K562 (cell line): Measurements from ENCODE around the gene GCSH. TPM values are rescaled to one million over a fixed set of nuclear protein-coding genes. Genes with fewer than 3 reads are reported as not detected.
A peak's percentile ranks its signal among the peaks of the same experiment; 100 is the strongest.

Experiments
- ARID1B ChIP-seq: fragments of 450-650 bp; IDR thresholded peaks from 2 replicates; pipeline ENCODE4 v1.6.1; 2016; ENCODE audit warnings: antibody characterized with exemption, mild to moderate bottlenecking, inconsistent platforms
- CREBBP ChIP-seq: IDR thresholded peaks from one replicate; pipeline ENCODE4 v1.6.1; 2012; ENCODE audit warnings: low read depth, mild to moderate bottlenecking, control low read depth, inconsistent platforms, low read length
- CREM ChIP-seq: IDR thresholded peaks from 2 replicates; pipeline ENCODE4 v1.6.1; 2014; ENCODE audit warnings: antibody characterized with exemption, low read depth
- FOXA1 ChIP-seq: fragments of 450-650 bp; IDR thresholded peaks from 2 replicates; pipeline ENCODE4 v1.6.1; 2016; ENCODE audit warnings: mild to moderate bottlenecking, borderline replicate concordance
- GTF2F1 ChIP-seq: IDR thresholded peaks from 2 replicates; pipeline ENCODE4 v1.6.1; 2011; ENCODE audit warnings: low read depth, low read length, improper control_type of control experiment
- HDAC3 ChIP-seq: fragments of 450-650 bp; IDR thresholded peaks from 2 replicates; pipeline ENCODE4 v1.6.1; 2018; ENCODE audit warnings: borderline replicate concordance, mild to moderate bottlenecking, moderate library complexity; ENCODE audit not compliant: partially characterized antibody
- HNRNPH1 ChIP-seq: fragments of 200-400 bp; formaldehyde crosslinking; optimal IDR thresholded peaks from 2 replicates; pipeline ENCODE3; 2017; ENCODE audit warnings: low read depth, mild to moderate bottlenecking, low read length, moderate library complexity
- IRF2 ChIP-seq: sonication (generic); formaldehyde crosslinking; IDR thresholded peaks from 2 replicates; pipeline ENCODE4 v1.8.1; 2022; ENCODE audit warnings: mild to moderate bottlenecking, missing genetic modification reagents
- MAFK ChIP-seq: IDR thresholded peaks from 2 replicates; pipeline ENCODE4 v1.6.1; 2011; ENCODE audit warnings: low read length, improper control_type of control experiment
- MEIS2 ChIP-seq: fragments of 450-650 bp; IDR thresholded peaks from 2 replicates; pipeline ENCODE4 v1.6.1; 2014; ENCODE audit warnings: mild to moderate bottlenecking; ENCODE audit not compliant: partially characterized antibody
- NCOA6 ChIP-seq: fragments of 450-650 bp; IDR thresholded peaks from 2 replicates; pipeline ENCODE4 v1.6.1; 2017; ENCODE audit warnings: mild to moderate bottlenecking
- NFE2L1 ChIP-seq: fragments of 450-650 bp; IDR thresholded peaks from 2 replicates; pipeline ENCODE4 v1.6.1; 2016; ENCODE audit warnings: missing genetic modification characterization, low read depth, mild to moderate bottlenecking, missing compliant biosample characterization, moderate library complexity, borderline replicate concordance
- SIRT6 ChIP-seq: IDR thresholded peaks from one replicate; pipeline ENCODE4 v1.6.1; 2012; ENCODE audit warnings: low read depth, mild to moderate bottlenecking, control low read depth, inconsistent platforms, low read length, moderate library complexity
- TAF7 ChIP-seq: fragments of 450-650 bp; IDR thresholded peaks from 2 replicates; pipeline ENCODE4 v1.6.1; 2016; ENCODE audit warnings: missing genetic modification characterization, missing compliant biosample characterization
- TARDBP ChIP-seq: fragments of 450-650 bp; IDR thresholded peaks from 2 replicates; pipeline ENCODE4 v1.6.1; 2016
- TBP ChIP-seq: optimal IDR thresholded peaks from 2 replicates; pipeline ENCODE3; 2011; ENCODE audit warnings: low read depth, low read length, improper control_type of control experiment
- THRAP3 ChIP-seq: fragments of 450-650 bp; IDR thresholded peaks from 2 replicates; pipeline ENCODE4 v1.6.1; 2016; ENCODE audit warnings: mild to moderate bottlenecking, inconsistent platforms, borderline replicate concordance
- ZC3H4 ChIP-seq: sonication (generic); formaldehyde crosslinking; IDR thresholded peaks from 2 replicates; pipeline ENCODE4 v1.9.0; 2021; ENCODE audit warnings: missing genetic modification reagents, borderline replicate concordance
- ZKSCAN3 ChIP-seq: fragments of 250-450 bp; sonication (Bioruptor Pico); IDR thresholded peaks from 2 replicates; pipeline ENCODE4 v1.4.0; 2020
- ZNF561 ChIP-seq: fragments of 450-650 bp; formaldehyde crosslinking; conservative IDR thresholded peaks from 2 replicates; pipeline ENCODE4 v1.4.0; 2020; ENCODE audit warnings: mild to moderate bottlenecking, moderate library complexity
- ZNF586 ChIP-seq: fragments of 450-650 bp; formaldehyde crosslinking; conservative IDR thresholded peaks from 2 replicates; pipeline ENCODE4 v1.4.0; 2020; ENCODE audit warnings: mild to moderate bottlenecking, moderate library complexity
- ZNF696 ChIP-seq: fragments of 250-450 bp; sonication (Bioruptor Pico); conservative IDR thresholded peaks from 2 replicates; pipeline ENCODE4 v1.4.0; 2020; ENCODE audit warnings: mild to moderate bottlenecking, moderate library complexity
- ZSCAN29 ChIP-seq: fragments of 450-650 bp; IDR thresholded peaks from 2 replicates; pipeline ENCODE4 v1.6.1; 2017
- polyA plus RNA-seq, 8 experiments: library from polyadenylated mRNA; depleted of rRNA in 4 of 8; stranded (reverse) in 5 of 8; unstranded in 3 of 8; fragments of >200 nt; fragmentation: Nextera tagmentation in 2 of 8; fragmentation: Illumina TruSeq in 1 of 8; extraction: Ambion mirVana in 2 of 8; extraction: Trizol in 1 of 8; gene quantifications; 2 replicates each; pipeline versions ENCODE4 v1.2.1 to v1.2.3, GENCODE V29; 2011 to 2014; ENCODE audit warnings: inconsistent platforms in 1 of 8, missing spikeins in 1 of 8
- total RNA-seq, 7 experiments: library from RNA; depleted of rRNA in 6 of 7; stranded (reverse); fragments of >200 nt in 6 of 7; fragmentation: Illumina TruSeq in 2 of 7; extraction: Trizol in 2 of 7; gene quantifications; 2 replicates each; pipeline versions ENCODE4 v1.2.1 to v1.2.3, GENCODE V29; 2011 to 2021; ENCODE audit warnings: low replicate concordance in 1 of 7
- TF ChIP-seq, protein P1 (sequence below), 2 experiments: fragments of 450-650 bp in 1 of 2; IDR thresholded peaks; 2 replicates each; pipeline ENCODE4 v1.6.1; 2011 to 2017; ENCODE audit warnings: low read depth in 2 of 2, antibody characterized with exemption in 1 of 2, borderline replicate concordance in 1 of 2, low read length in 1 of 2, mild to moderate bottlenecking in 1 of 2, mixed read lengths in 1 of 2; ENCODE audit not compliant: control insufficient read depth in 1 of 2
- TF ChIP-seq, protein P2 (sequence below): sonication (generic); formaldehyde crosslinking; IDR thresholded peaks from 2 replicates; pipeline ENCODE4 v1.4.0; 2020; ENCODE audit warnings: mild to moderate bottlenecking, missing genetic modification reagents
- TF ChIP-seq, protein P3 (sequence below): fragments of 450-650 bp; IDR thresholded peaks from 2 replicates; pipeline ENCODE4 v1.6.1; 2017; ENCODE audit warnings: antibody characterized with exemption

The GCSH gene
- total and polyA plus RNA-seq, 9 of the 15 experiments (the other 6 are each of a cell fraction or from before 2014, with no cell fraction given) = 35.0 to 121 (median 89.0) TPM

DNA sequence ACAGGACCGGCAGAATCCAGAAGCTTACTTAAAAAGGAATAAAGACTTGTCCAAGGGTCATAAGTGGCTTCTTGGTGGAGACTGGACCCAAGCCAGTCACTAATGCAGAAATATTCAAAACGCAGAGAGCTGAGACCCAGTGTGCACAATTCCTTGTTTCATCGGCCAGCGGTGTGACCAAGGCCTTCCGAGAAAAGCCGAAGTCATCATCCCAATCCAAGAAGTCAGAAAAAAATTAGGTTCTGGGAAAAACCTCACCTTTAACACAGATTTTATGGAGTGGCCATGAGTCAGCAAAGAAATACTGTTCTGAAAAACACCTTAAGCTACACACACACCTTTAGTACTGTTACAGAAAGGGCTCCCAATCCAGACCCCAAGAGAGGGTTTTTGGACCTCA, 1.0 kb upstream of the GCSH start (continued):
- TF ChIP-seq ZNF561 (CRISPR knock-in tag) (no peak), ARID1B (no peak), NFE2L1 (tag) (0 out of 2 replicates have a peak, but pooled peaks have one; percentile 44), FOXA1 (no peak), CREBBP (no peak), GTF2F1 (no peak), THRAP3 (no peak), HNRNPH1 (no peak), ZNF696 (CRISPR knock-in tag) (no peak), IRF2 (CRISPR knock-in tag) (no peak), TBP (peak; percentile 27), MEIS2 (no peak), ZNF586 (CRISPR knock-in tag) (no peak), HDAC3 (no peak), ZKSCAN3 (no peak), TARDBP (no peak), TAF7 (tag) (no peak), NCOA6 (no peak), ZC3H4 (CRISPR knock-in tag) (no peak), SIRT6 (no peak), CREM (no peak), ZSCAN29 (no peak), MAFK (peak; percentile 50; the same call in 1 of the 2 replicates)
- TF ChIP-seq, protein P1, sequence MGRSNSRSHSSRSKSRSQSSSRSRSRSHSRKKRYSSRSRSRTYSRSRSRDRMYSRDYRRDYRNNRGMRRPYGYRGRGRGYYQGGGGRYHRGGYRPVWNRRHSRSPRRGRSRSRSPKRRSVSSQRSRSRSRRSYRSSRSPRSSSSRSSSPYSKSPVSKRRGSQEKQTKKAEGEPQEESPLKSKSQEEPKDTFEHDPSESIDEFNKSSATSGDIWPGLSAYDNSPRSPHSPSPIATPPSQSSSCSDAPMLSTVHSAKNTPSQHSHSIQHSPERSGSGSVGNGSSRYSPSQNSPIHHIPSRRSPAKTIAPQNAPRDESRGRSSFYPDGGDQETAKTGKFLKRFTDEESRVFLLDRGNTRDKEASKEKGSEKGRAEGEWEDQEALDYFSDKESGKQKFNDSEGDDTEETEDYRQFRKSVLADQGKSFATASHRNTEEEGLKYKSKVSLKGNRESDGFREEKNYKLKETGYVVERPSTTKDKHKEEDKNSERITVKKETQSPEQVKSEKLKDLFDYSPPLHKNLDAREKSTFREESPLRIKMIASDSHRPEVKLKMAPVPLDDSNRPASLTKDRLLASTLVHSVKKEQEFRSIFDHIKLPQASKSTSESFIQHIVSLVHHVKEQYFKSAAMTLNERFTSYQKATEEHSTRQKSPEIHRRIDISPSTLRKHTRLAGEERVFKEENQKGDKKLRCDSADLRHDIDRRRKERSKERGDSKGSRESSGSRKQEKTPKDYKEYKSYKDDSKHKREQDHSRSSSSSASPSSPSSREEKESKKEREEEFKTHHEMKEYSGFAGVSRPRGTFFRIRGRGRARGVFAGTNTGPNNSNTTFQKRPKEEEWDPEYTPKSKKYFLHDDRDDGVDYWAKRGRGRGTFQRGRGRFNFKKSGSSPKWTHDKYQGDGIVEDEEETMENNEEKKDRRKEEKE (IDR thresholded peaks at IDR 0.05; ENCODE audit: borderline replicate concordance in 1 of 2, control insufficient read depth in 1 of 2, low read depth in 2 of 2, low read length in 1 of 2) = no peak
- TF ChIP-seq, protein P2, sequence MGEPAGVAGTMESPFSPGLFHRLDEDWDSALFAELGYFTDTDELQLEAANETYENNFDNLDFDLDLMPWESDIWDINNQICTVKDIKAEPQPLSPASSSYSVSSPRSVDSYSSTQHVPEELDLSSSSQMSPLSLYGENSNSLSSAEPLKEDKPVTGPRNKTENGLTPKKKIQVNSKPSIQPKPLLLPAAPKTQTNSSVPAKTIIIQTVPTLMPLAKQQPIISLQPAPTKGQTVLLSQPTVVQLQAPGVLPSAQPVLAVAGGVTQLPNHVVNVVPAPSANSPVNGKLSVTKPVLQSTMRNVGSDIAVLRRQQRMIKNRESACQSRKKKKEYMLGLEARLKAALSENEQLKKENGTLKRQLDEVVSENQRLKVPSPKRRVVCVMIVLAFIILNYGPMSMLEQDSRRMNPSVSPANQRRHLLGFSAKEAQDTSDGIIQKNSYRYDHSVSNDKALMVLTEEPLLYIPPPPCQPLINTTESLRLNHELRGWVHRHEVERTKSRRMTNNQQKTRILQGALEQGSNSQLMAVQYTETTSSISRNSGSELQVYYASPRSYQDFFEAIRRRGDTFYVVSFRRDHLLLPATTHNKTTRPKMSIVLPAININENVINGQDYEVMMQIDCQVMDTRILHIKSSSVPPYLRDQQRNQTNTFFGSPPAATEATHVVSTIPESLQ (CRISPR knock-in tag) = no peak
- TF ChIP-seq, protein P3, sequence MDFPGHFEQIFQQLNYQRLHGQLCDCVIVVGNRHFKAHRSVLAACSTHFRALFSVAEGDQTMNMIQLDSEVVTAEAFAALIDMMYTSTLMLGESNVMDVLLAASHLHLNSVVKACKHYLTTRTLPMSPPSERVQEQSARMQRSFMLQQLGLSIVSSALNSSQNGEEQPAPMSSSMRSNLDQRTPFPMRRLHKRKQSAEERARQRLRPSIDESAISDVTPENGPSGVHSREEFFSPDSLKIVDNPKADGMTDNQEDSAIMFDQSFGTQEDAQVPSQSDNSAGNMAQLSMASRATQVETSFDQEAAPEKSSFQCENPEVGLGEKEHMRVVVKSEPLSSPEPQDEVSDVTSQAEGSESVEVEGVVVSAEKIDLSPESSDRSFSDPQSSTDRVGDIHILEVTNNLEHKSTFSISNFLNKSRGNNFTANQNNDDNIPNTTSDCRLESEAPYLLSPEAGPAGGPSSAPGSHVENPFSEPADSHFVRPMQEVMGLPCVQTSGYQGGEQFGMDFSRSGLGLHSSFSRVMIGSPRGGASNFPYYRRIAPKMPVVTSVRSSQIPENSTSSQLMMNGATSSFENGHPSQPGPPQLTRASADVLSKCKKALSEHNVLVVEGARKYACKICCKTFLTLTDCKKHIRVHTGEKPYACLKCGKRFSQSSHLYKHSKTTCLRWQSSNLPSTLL = no peak
